Skeletal muscle satellite cell (primary cell): ENCODE results near the gene TRIM14.
"Not testable (repeated sequence)": the region's sequence is repeated elsewhere in the genome, so short reads cannot be mapped to it uniquely, and the experiment has no call there.

Experiments used
- H3K27me3 ChIP-seq: 2 replicates; pipeline ENCODE4 v1.7.0; 2013; ENCODE audit warnings: low read length; ENCODE audit not compliant: control insufficient read depth, insufficient read depth
- H3K36me3 ChIP-seq: 2 replicates; pipeline ENCODE4 v1.7.0; 2013; ENCODE audit warnings: mild to moderate bottlenecking, control low read depth, low read length; ENCODE audit not compliant: insufficient read depth
- H3K4me1 ChIP-seq: 2 replicates; pipeline ENCODE4 v1.7.0; 2013; ENCODE audit warnings: low read length; ENCODE audit not compliant: control insufficient read depth, insufficient read depth
- H3K4me2 ChIP-seq: 2 replicates; pipeline ENCODE4 v1.7.0; 2013; ENCODE audit warnings: mild to moderate bottlenecking, low read length
- H3K4me3 ChIP-seq: 2 replicates; pipeline ENCODE4 v1.7.0; 2013; ENCODE audit warnings: low read length
- H3K9ac ChIP-seq: 2 replicates; pipeline ENCODE4 v1.7.0; 2013; ENCODE audit warnings: mild to moderate bottlenecking, low read depth, low read length, moderate library complexity
- H3K9me3 ChIP-seq: replicated peaks from 2 replicates; pipeline ENCODE4 v1.7.0; 2013; ENCODE audit warnings: mild to moderate bottlenecking, control low read depth, low read length

The TRIM14 gene

DNA sequence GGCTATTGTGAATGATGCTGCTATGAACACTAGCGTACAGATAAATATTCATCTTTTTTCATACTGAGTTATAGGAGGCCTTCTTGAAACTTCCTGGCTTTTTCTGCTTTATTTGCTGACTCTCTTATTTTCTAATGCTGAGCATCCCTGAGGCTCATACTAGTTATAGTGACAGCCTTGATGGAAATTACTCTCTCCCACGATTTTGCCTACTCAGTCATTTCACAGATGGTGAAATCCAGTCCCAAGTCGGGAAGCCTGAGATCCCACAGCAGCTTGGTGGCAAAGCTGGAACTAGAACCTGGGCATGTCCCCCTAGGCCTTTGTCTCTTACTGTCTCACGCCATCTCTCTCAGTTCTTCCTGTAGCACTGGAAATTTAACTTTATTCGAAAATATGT, 40.1 kb downstream of the TRIM14 start:
- Histone ChIP-seq H3K36me3 (peaks cover 44% of the 10 kb centered on the region), H3K4me3 (no peak overlapping the region), H3K9me3 (no peaks in the 10 kb centered on the region), H3K9ac (no peak overlapping the region), H3K27me3 (no peaks in the 10 kb centered on the region), H3K4me1 (peaks cover 26% of the 10 kb centered on the region), H3K4me2 (no peak overlapping the region)

- not testable (repeated sequence) for H3K4me3 ChIP-seq
- peaks cover 24% of the 10 kb centered on the region for H3K36me3 ChIP-seq
Observed at GRCh38 chr9:98076514-98076890, 42.5 kb downstream of the TRIM14 start.

DNA sequence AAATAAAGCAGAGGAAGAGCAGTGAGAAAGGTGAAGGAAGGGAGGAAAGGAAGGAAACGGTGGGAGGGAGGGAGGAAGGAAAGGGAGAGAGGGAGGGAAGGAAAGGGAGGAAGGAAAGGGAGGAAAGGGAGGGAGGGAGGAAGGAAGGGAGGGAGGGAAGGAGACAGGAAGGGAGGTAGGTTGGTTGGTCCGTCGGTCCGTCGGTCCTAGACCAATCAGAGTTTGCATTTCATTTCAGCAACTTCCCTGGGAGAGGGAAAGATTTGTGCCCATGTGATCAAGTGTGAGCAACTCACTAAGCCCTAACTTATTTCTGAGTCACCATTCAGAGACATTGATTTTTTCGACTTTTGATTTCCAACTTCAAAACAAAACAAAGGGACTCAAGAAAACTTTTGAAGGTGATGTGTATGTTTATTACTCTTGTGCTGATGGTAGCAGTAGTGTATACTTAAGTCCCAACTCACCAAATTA, 43.7 kb downstream of the TRIM14 start:
- Histone ChIP-seq H3K4me2 (no peak overlapping the region), H3K4me1 (peaks cover 8% of the 10 kb centered on the region), H3K9ac (peak overlapping the region; percentile 5), H3K36me3 (peaks cover 13% of the 10 kb centered on the region), H3K4me3 (no peak overlapping the region), H3K9me3 (no peaks in the 10 kb centered on the region), H3K27me3 (no peaks in the 10 kb centered on the region)

More at GRCh38 chr9:98076514-98076890, 42.5 kb downstream of the TRIM14 start:
- H3K9ac ChIP-seq, H3K27me3 ChIP-seq, H3K9me3 ChIP-seq, H3K4me2 ChIP-seq: not testable (repeated sequence)
- H3K4me1 ChIP-seq: peaks cover 19% of the 10 kb centered on the region

DNA sequence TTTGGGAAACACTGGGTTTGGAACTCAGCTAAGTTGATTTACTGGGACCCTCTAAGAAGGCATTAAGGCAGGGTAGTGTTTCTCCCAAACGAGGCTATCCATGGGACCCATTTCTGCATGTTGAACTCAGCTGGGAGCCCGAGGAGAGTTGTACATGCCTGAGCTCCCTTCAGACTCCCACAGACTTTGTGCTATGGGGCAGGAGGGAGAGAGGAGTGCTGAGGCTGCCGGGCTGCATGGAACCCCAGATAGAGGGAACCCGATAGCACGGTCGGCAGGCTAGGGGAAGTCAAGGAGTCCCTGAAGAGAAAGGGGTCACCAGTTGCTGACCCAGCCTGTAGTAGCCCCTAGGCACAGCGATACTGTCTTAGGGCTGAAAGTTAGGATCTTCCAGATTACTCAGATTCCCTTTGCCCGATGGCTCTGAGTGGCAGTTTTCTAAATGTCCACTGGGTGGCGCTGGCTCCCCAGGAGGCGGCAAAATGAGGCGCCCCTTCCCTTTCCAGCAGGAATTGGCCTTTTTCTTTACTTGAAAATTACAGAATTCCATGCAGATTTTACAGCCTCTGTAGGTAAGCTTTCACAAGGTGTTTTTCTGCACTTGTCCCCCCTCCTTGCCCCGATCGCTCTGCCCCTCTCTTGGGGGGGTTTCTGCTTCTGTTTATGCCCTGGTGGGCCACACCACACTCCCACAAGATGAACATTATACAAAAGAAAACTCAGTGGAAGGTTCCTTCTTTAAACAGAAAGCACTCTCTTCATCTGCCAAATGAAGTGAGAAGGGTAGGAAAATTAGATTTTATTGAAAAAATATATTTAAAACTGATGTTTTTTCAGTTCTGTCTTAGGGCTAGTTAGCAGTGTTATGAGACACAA, 44.7 kb downstream of the TRIM14 start:
- H3K4me2 ChIP-seq: peak overlapping the region; percentile 8
- H3K36me3 ChIP-seq: peaks cover 9% of the 10 kb centered on the region
- no peaks in the 10 kb centered on the region for H3K9me3 ChIP-seq
- H3K4me3 ChIP-seq: no peak overlapping the region
- no peaks in the 10 kb centered on the region for H3K27me3 ChIP-seq
- H3K4me1 ChIP-seq: peaks cover 5% of the 10 kb centered on the region
- peak overlapping the region; percentile 7 for H3K9ac ChIP-seq

- no peak overlapping the region for H3K4me2 ChIP-seq
- no peaks in the 10 kb centered on the region for H3K27me3 ChIP-seq
- no peak overlapping the region for H3K9ac ChIP-seq
- H3K9me3 ChIP-seq: no peaks in the 10 kb centered on the region
- peaks cover 5% of the 10 kb centered on the region for H3K36me3 ChIP-seq
- H3K4me1 ChIP-seq: peaks cover 5% of the 10 kb centered on the region
- H3K4me3 ChIP-seq: no peak overlapping the region
Observed at GRCh38 chr9:98071737-98072136, 47.3 kb downstream of the TRIM14 start.

- Histone ChIP-seq H3K4me3 (no peak overlapping the region), H3K9ac (no peak overlapping the region), H3K9me3 (no peaks in the 10 kb centered on the region), H3K4me2 (no peak overlapping the region), H3K36me3 (peaks cover 12% of the 10 kb centered on the region), H3K27me3 (no peaks in the 10 kb centered on the region), H3K4me1 (peaks cover 2% of the 10 kb centered on the region)
Observed at GRCh38 chr9:98070704-98071103, 48.3 kb downstream of the TRIM14 start.

DNA sequence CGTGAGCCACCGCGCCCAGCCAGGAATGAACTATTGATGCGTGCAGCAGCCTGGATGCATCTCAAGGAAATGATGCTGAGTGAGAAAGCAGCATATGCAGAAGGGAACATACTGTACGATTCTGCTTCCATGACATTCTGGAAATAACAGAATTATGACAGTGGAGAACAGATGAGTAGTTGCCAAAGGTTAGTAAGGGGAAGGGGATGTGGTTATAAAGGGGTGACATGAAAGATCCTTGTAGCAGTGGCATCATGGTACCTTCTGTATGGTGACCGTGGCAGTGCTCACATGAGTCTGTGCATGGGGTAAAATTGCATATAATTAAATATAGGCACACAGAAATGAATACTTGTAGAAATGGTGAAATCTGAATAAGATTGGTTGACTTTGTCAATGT, 49.5 kb downstream of the TRIM14 start:
- Histone ChIP-seq H3K4me1 (peaks cover 4% of the 10 kb centered on the region), H3K4me2 (no peak overlapping the region), H3K36me3 (peaks cover 19% of the 10 kb centered on the region), H3K9me3 (no peaks in the 10 kb centered on the region), H3K27me3 (no peaks in the 10 kb centered on the region), H3K9ac (no peak overlapping the region), H3K4me3 (no peak overlapping the region)

DNA sequence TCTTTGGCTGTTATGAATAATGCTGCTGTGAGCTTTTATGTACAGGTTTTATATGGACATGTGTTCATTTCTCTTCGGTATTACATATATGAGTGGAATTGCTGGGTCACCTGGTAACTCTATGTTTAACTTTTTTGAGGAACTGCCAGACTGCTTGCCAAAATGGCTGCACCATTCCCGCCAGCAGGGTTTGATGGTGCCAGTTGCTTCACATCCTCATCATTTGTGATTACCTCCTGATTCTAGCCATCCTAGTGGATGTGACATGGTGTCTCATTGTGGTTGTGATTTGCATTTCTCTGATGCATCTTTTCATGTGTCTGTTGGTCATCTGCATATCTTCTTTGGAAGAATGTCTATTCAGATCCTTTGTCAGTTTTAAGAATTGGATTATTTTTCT, 51.8 kb downstream of the TRIM14 start:
- Histone ChIP-seq H3K4me1 (peaks cover 6% of the 10 kb centered on the region), H3K4me3 (no peak overlapping the region), H3K9me3 (no peaks in the 10 kb centered on the region), H3K36me3 (peaks cover 33% of the 10 kb centered on the region), H3K9ac (no peak overlapping the region), H3K27me3 (no peaks in the 10 kb centered on the region), H3K4me2 (no peak overlapping the region)

- Histone ChIP-seq H3K27me3 (no peaks in the 10 kb centered on the region), H3K4me1 (peaks cover 6% of the 10 kb centered on the region), H3K4me2 (no peak overlapping the region), H3K9me3 (no peaks in the 10 kb centered on the region), H3K9ac (no peak overlapping the region), H3K36me3 (peaks cover 38% of the 10 kb centered on the region), H3K4me3 (no peak overlapping the region)
Observed at GRCh38 chr9:98066235-98066634, 52.8 kb downstream of the TRIM14 start.

GRCh38 chr9:98064623-98065392, 54.2 kb downstream of the TRIM14 start:
- no peaks in the 10 kb centered on the region for H3K9me3 ChIP-seq
- no peak overlapping the region for H3K4me3 ChIP-seq
- peaks cover 43% of the 10 kb centered on the region for H3K36me3 ChIP-seq
- H3K9ac ChIP-seq: no peak overlapping the region
- H3K4me1 ChIP-seq: peaks cover 6% of the 10 kb centered on the region
- no peak overlapping the region for H3K4me2 ChIP-seq
- no peaks in the 10 kb centered on the region for H3K27me3 ChIP-seq

- Histone ChIP-seq H3K36me3 (peaks cover 43% of the 10 kb centered on the region), H3K27me3 (no peaks in the 10 kb centered on the region), H3K9me3 (no peaks in the 10 kb centered on the region), H3K9ac (no peak overlapping the region), H3K4me3 (no peak overlapping the region), H3K4me1 (peaks cover 22% of the 10 kb centered on the region), H3K4me2 (no peak overlapping the region)
Observed at GRCh38 chr9:98062161-98062560, 56.9 kb downstream of the TRIM14 start.
